Smooth muscle cell (in vitro differentiated cells): Measurements from ENCODE around the gene SLC24A3. TPM values are rescaled to one million over a fixed set of nuclear protein-coding genes. Genes with fewer than 3 reads are reported as not detected.

ENCODE experiments used
- DNase-seq: peaks from one replicate; lab custom pipeline; 2025; ENCODE audit not compliant: unreplicated experiment; lab: John Stamatoyannopoulos, UW
- H2AFZ ChIP-seq: fragments of 200-600 bp; sonication (generic); 2 replicates; pipeline ENCODE4 v1.6.0; 2016; ENCODE audit warnings: antibody characterized with exemption, low read depth, mild to moderate bottlenecking
- H3F3A ChIP-seq: fragments of 200-600 bp; sonication (generic); 2 replicates; pipeline ENCODE4 v1.6.0; 2017; ENCODE audit warnings: antibody characterized with exemption, low read depth
- H3K27ac ChIP-seq: fragments of 200-600 bp; sonication (generic); 2 replicates; pipeline ENCODE4 v1.5.1; 2016; ENCODE audit warnings: low read depth, mild to moderate bottlenecking
- H3K27me3 ChIP-seq: fragments of 200-600 bp; sonication (generic); 2 replicates; pipeline ENCODE4 v1.6.1; 2016; ENCODE audit warnings: low read depth, mild to moderate bottlenecking
- H3K36me3 ChIP-seq: fragments of 200-600 bp; sonication (generic); 2 replicates; pipeline ENCODE4 v1.5.1; 2016; ENCODE audit warnings: low read depth
- H3K4me1 ChIP-seq: fragments of 200-600 bp; sonication (generic); 2 replicates; pipeline ENCODE4 v1.5.1; 2016; ENCODE audit warnings: low read depth
- H3K4me2 ChIP-seq: fragments of 200-600 bp; sonication (generic); 2 replicates; pipeline ENCODE4 v1.6.0; 2016; ENCODE audit warnings: mild to moderate bottlenecking
- H3K4me3 ChIP-seq: fragments of 200-600 bp; sonication (generic); 2 replicates; pipeline ENCODE4 v1.5.1; 2016; ENCODE audit warnings: mild to moderate bottlenecking
- H3K79me2 ChIP-seq: fragments of 200-600 bp; sonication (generic); 2 replicates; pipeline ENCODE4 v1.6.0; 2016; ENCODE audit warnings: low read depth, mild to moderate bottlenecking
- H3K9ac ChIP-seq: fragments of 200-600 bp; sonication (generic); 2 replicates; pipeline ENCODE4 v1.6.0; 2016; ENCODE audit warnings: low read depth
- H3K9me3 ChIP-seq: fragments of 200-600 bp; sonication (generic); replicated peaks from 2 replicates; pipeline ENCODE4 v1.5.1; 2016; ENCODE audit warnings: low read depth
- H4K20me1 ChIP-seq: fragments of 200-600 bp; sonication (generic); 2 replicates; pipeline ENCODE4 v1.6.0; 2016; ENCODE audit warnings: low read depth
- WGBS: methylation state at CpG from one replicate; pipeline ENCODE4 v1.1.7; 2016; ENCODE audit warnings: low lambda C conversion rate; 5-methylcytosine and 5-hydroxymethylcytosine counted together
- polyA plus RNA-seq: library from polyadenylated mRNA; unstranded; fragments of >200 nt; fragmentation: Nextera tagmentation; extraction: Ambion mirVana; gene quantifications from 2 replicates; pipeline ENCODE4 v1.2.1, GENCODE V29; 2016
- total RNA-seq: library from RNA; depleted of rRNA; stranded (reverse); fragments of >200 nt; gene quantifications from 2 replicates; pipeline ENCODE4 v1.2.3, GENCODE V29; 2014
- TF ChIP-seq, protein P1 (sequence below): fragments of 200-600 bp; sonication (generic); IDR thresholded peaks from 2 replicates; pipeline ENCODE4 v1.5.1; 2017; ENCODE audit warnings: borderline replicate concordance, mild to moderate bottlenecking, antibody characterized with exemption; ENCODE audit not compliant: insufficient read depth, poor library complexity, severe bottlenecking

SLC24A3 gene
- total and polyA plus RNA-seq, 2 experiments from 2014 or later, result 2.5 to 3.2 TPM

GRCh38 chr20:19457611-19458010 is 245.2 kb downstream of the SLC24A3 start:
- TF ChIP-seq, protein P1, sequence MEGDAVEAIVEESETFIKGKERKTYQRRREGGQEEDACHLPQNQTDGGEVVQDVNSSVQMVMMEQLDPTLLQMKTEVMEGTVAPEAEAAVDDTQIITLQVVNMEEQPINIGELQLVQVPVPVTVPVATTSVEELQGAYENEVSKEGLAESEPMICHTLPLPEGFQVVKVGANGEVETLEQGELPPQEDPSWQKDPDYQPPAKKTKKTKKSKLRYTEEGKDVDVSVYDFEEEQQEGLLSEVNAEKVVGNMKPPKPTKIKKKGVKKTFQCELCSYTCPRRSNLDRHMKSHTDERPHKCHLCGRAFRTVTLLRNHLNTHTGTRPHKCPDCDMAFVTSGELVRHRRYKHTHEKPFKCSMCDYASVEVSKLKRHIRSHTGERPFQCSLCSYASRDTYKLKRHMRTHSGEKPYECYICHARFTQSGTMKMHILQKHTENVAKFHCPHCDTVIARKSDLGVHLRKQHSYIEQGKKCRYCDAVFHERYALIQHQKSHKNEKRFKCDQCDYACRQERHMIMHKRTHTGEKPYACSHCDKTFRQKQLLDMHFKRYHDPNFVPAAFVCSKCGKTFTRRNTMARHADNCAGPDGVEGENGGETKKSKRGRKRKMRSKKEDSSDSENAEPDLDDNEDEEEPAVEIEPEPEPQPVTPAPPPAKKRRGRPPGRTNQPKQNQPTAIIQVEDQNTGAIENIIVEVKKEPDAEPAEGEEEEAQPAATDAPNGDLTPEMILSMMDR, result no peak
- Histone ChIP-seq H4K20me1 (no peaks in the 10 kb centered on the region), H3K9me3 (no peaks in the 10 kb centered on the region), H3K27ac (no peak overlapping the region), H3K9ac (no peak overlapping the region), H3K4me1 (peaks cover 11% of the 10 kb centered on the region), H3K4me3 (no peak overlapping the region), H3K27me3 (no peaks in the 10 kb centered on the region), H3K4me2 (no peak overlapping the region), H3K36me3 (no peaks in the 10 kb centered on the region), H2AFZ (no peak overlapping the region), H3K79me2 (no peaks in the 10 kb centered on the region), H3F3A (peaks cover 15% of the 10 kb centered on the region)
- DNase-seq, result no peak
- WGBS, result 37% methylated on average over 3 of the region's 3 CpGs

- Histone ChIP-seq H2AFZ (peak overlapping the region; percentile 47), H3K79me2 (no peaks in the 10 kb centered on the region), H3K4me1 (no peaks in the 10 kb centered on the region), H3K9me3 (no peaks in the 10 kb centered on the region), H3F3A (peaks cover 9% of the 10 kb centered on the region), H3K4me3 (no peak overlapping the region), H3K27me3 (no peaks in the 10 kb centered on the region), H3K4me2 (peak overlapping the region; percentile 17), H3K27ac (peak overlapping the region; percentile 54), H3K9ac (no peak overlapping the region), H4K20me1 (no peaks in the 10 kb centered on the region), H3K36me3 (no peaks in the 10 kb centered on the region)
- 21% methylated on average over 6 of the region's 6 CpGs for WGBS
- TF ChIP-seq, protein P1, result no peak
- no peak for DNase-seq
Measured at GRCh38 chr20:19460386-19460785, 247.9 kb downstream of the SLC24A3 start.

- Histone ChIP-seq H3K9ac (no peak overlapping the region), H3K4me3 (no peak overlapping the region), H3K79me2 (no peaks in the 10 kb centered on the region), H3K27ac (no peak overlapping the region), H3F3A (peaks cover 4% of the 10 kb centered on the region), H3K27me3 (no peaks in the 10 kb centered on the region), H4K20me1 (no peaks in the 10 kb centered on the region), H2AFZ (no peak overlapping the region), H3K4me1 (no peaks in the 10 kb centered on the region), H3K4me2 (no peak overlapping the region), H3K9me3 (no peaks in the 10 kb centered on the region), H3K36me3 (no peaks in the 10 kb centered on the region)
- TF ChIP-seq, protein P1, result no peak
- over 99% methylated on average over 6 of the region's 6 CpGs for WGBS
- DNase-seq, result no peak
Measured at GRCh38 chr20:19462491-19462890, 250.0 kb downstream of the SLC24A3 start.

- TF ChIP-seq, protein P1, result no peak
- Histone ChIP-seq H3K9ac (no peak overlapping the region), H3F3A (peaks cover 4% of the 10 kb centered on the region), H3K79me2 (no peaks in the 10 kb centered on the region), H3K4me2 (no peak overlapping the region), H3K27ac (no peak overlapping the region), H3K9me3 (no peaks in the 10 kb centered on the region), H2AFZ (no peak overlapping the region), H3K4me3 (no peak overlapping the region), H4K20me1 (no peaks in the 10 kb centered on the region), H3K4me1 (no peaks in the 10 kb centered on the region), H3K36me3 (no peaks in the 10 kb centered on the region), H3K27me3 (no peaks in the 10 kb centered on the region)
- no peak for DNase-seq
- 85% methylated on average over 4 of the region's 4 CpGs for WGBS
Measured at GRCh38 chr20:19463597-19463996, 251.2 kb downstream of the SLC24A3 start.
